HTR-8/SVneo (cell line): ENCODE results near the gene VAV3.

Experiments used
- DNase-seq: peaks from one replicate; pipeline ENCODE4 v3.0.0; 2011; ENCODE audit warnings: low spot score, mixed read lengths; ENCODE audit not compliant: insufficient read length
- FAIRE-seq: peaks from 2 replicates; lab custom pipeline; 2011; peaks lifted over from hg19 to GRCh38; lab: Jason Lieb, UNC

VAV3 gene

DNA sequence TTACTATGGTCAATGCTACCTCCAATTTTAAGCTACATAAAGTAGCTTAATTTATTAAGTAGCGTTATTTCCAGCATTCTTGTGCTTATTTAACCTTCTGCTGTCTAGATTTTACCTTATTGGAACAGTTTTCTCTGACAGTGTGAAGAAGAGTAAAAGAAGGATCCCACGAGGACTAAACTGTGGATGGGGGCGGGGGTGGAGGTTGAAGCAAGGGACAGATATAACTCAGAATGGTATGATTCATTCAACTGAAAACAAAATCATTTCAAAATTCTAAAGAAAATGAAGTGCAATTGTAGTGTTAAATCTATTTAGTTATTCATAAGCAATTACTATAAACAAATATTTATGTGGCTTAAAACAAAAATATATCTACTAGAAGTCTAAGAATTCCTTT, 11.5 kb upstream of the VAV3 start:
- DNase-seq = no peak
- FAIRE-seq = no peak

DNA sequence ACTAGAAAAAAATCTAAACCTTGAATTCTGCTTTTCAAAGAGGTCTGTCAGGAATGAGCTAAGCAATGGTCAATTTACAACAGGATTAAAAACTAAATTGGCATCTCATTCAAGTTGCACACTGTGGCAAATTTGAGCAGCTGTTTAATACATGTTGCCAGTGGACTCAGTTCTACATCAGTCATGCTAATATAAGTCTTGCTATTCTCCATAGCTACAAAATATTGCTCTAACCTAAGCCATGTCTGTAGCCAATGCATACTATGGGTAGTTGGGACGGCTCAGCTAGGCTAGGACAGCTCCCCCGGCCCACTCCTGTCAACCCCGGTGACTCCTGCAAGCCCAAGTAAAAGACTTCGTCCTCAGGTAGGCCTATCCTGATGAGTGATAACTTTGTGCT, 10.9 kb upstream of the VAV3 start:
- DNase-seq (no peak), FAIRE-seq (no peak)

DNA sequence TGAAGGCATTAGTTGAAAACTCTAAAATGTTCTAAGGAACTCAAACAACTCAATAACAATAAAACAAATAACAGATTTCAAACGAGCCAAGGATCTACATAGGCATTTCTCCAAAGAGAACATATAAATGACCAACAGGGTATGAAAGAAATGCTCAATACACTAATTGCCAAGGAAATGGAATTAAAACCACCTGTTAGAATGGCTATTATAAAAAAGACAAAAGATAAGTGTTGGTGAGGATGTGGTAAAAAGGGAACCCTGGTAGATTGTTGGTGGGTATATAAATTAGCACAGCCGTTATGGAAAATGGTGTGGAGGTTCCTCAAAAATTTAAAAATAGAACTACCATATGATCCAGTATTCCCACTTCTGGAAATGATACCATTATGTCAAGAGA, 9.1 kb upstream of the VAV3 start:
- no peak for DNase-seq
- FAIRE-seq = no peak

DNA sequence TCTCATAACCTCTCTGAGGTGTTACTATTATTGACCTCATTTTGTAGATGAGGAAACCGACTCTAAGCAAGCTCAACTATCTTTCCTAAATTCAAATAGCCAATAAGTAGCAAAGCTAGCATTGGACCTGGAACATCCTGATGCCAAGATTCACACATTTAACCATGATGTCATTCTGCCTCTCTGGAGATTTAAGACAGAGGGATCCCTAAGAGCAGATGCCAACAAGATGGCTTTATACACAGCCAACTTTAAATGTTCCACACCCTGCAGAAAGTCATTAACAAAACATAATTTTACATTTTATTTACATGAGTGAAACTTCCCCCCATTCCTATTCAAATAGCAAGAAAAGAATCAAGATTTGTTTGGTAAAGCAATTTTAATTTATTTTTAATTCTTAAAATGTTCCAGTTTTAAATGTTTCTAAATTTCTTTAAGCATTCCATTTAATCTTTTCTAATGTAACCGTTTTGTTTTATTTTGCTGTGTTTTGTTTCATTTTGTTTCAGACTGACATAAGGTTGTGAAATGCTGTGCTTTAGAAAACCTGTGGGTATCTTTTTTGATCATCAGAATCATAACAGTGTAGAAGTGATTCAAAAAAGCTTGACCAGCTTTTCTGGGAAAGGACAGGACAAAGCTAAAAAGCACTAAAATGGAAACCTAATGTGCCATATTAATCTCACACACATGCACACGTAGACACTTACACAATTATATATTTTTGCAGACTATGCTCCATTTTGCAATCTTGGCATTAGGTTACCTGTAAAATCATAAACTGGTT, 7.6 kb upstream of the VAV3 start:
- FAIRE-seq (no peak), DNase-seq (no peak)

DNA sequence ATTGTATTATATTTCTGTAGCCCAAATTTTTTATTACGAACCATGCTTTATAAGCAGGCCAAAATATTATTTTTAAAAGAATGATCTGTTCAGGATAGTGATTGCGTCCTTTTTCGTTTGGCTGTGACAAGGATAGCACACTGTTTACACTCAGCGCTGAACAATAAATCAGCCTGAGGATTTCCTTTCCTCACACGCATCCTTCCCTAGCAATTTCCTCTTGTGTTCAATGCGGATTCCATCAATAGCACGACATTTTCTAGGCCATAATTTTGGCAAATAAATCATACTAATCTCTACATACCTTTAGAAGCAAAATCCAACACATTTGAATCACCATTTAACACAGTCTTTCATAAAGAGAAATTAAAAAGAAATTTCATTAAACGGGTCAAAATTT, 1.6 kb upstream of the VAV3 start:
- FAIRE-seq (no peak), DNase-seq (no peak)

DNA sequence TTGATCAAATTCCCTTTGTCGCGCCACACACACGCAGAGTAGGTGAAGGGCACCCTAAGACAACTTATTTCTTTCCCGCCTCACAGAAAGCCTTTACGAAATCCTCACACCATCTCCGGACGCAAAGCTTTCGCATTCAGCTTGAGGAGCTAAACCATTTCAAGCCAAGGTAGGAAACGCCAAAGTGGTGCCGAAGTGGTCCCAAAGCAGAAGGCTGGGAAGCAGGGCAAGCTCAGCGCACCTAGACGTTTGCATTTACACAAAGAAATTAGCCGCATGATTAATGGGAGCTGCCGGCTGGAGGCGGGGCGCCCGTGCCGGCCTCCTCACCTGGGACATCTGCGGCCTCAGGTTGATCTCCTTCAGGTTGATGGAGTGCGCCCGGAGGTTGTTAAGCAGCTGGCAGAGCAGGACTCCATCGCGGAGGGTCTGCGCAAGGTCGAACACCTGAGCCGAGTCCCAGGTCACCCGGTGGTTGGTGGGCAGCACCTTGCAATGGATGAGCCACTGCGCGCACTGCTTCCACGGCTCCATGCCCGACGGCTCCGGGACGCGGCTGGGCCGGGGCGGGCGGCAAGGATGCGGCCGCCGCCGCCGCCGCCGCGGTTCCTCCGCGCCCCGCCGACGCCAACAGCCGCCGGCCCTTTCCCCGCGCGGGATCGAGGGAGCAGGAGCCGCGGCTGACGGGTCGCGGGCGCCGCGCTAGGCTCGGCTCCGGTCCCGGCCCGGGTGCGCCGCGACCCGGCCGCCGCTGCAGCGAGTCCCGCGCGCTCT, 457 bp downstream of the VAV3 start:
- no peak for FAIRE-seq
- no peak for DNase-seq

DNA sequence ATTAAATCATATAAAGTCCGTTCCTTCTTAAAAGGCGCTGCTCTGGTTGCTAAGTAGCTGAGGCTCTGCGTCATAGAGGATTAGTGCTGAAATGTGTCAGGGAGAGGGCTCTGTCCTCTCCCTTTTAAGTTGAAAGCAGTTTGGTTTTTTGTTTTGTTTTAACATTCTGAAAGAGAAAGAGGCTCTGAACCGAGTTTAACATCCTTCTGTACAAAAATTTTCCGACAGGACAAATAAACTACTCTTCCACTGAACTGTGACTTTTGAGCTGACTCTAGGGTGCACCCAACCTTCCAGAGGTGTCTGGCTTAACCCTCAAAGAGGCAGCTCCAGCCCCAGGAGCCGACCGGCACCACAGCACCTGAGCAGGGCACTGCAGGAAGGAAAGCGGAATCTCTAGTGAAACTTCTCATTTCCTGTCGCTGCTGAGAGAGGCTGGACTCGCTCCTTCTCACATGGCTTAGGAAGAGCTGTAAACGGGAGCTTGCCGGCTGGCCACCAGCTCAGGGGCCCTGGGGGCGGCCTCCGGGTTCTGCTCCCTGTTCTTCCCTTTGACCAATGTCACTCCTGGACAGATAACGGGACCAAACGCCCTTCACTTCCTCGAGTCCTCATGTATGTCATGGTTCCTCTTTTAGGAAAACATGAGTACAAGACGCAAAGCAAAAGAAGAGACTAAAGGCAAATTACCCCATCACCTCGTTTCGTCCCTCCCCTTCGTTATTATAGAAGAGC, 1.2 kb downstream of the VAV3 start:
- DNase-seq = no peak

DNA sequence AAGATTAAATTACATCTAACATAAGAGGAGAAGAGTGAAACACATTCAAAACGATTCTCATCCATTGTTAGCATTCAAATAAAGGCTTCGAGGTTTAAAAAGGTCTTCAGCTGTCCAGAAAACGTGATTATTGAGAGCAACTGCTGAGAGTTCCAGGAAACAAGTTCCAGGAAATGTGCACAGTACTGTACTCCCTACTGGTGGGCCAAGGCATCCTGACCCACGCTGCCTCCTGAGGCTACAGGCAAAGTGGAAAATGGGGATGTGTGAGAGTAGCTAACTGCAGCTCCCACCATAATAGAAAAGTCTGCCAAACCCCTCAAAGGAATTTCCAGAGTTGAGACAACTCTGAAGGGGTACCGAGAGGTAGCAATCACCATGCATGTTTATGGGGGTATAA, 2.0 kb downstream of the VAV3 start:
- DNase-seq (no peak), FAIRE-seq (no peak)

More for the DNA sequence above, 1.2 kb downstream of the VAV3 start:
- no peak for FAIRE-seq

DNA sequence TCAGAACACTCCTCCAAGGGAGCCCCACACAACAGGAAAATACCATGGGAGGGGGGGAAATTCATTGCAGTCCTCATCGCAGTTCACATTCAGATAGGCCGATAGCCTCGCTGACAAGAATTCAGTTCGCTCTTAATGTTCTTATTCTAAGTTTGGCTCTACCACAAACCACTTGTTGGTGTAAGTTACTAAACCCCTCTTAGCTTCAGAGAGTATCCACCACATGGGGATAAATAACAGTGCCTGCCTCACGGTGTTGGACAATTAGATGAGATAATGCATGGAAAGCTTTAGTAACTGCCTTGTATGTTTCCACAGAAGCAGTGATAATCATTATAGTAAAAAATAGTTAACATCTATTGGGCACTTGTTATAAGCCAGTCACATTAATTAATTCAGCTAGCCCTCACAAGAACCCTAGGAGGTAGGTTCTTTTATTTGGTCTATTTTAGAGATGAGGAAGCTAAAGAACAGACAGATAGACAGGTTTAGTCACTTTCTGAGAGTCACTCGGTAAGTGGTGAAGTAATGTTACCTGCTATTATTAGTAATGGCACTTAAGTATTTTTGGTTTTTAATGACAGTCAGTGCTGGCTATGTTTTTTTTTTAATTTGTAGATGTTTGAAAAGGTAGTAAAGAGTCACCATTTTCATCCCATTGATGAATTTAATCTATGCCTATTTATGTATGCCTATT, 10.1 kb downstream of the VAV3 start:
- FAIRE-seq (no peak), DNase-seq (no peak)

DNA sequence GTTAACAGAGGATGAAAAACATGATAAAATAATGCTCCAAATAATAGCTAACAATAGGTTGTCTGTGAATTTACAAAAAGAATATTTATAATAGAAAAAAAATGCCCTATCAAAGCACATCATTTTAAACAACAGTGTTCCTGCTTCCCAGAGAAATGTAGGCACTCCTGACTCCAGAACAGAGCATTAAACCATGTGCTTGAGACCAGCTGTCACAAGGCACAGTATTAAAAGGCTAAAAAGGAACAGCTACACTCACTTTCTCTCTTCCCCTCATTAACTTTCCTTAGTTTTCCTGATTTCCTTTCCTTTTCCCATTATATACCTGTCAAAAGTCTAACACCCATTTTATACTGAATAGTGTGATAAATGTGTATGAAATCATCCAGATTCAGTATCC, 10.9 kb downstream of the VAV3 start:
- FAIRE-seq (no peak), DNase-seq (no peak)

DNA sequence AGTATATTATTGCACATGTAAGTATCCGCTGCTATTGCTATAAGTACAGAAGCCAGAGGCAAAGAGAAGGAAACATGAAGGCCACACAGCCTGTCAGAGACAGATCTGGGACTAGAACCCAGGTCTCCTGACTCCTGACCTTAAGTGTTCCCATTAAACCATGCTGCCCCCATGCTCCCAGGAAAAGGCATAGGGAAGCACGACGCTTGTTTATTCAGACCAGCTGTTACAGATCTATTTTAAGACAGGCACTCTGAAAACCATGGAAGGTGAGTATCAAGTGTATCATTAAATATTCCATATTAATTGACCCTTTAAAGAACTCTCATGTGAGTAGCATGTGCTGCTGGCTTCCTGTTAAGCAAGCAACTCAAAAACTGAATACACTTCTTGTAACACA, 11.4 kb downstream of the VAV3 start:
- FAIRE-seq = no peak
- DNase-seq = no peak

DNA sequence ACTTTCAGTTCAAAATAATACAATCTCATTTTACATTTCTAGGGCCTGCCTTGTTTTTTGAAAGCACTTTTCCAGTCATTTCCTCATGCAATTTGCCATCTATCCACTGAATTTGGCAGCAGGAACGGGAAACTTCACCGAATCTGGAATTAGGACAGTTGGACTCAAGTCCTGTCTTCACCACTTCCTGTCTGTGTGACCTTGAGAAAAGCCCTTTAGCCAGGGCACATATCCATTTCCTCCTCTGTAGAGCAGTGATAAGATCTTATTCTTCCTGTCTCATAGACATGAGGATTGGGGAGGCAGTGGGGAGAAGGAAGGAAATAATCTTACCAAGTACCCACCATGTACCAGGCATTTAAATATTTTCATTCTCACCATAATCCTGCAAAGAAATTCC, 12.0 kb downstream of the VAV3 start:
- FAIRE-seq (no peak), DNase-seq (no peak)

DNA sequence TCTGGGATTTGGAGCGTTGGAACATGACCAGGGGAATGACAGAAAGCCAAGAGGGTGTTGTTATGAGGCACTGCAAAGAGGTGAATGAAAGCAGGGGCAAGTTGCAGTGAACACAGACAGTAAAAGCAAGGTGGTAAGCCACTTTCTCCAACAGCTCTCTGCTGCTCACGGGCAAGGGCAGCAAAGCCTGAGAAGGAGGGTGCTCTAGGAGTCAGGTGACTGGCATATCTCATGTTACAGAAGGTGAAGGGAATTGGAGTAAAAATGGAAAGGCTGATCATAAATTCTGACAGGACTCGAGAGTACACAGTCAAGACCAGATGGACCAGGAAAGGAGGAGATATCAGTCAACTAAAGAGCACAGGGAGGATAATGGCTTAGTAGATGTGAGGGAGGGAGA, 14.5 kb downstream of the VAV3 start:
- DNase-seq (no peak), FAIRE-seq (no peak)

DNA sequence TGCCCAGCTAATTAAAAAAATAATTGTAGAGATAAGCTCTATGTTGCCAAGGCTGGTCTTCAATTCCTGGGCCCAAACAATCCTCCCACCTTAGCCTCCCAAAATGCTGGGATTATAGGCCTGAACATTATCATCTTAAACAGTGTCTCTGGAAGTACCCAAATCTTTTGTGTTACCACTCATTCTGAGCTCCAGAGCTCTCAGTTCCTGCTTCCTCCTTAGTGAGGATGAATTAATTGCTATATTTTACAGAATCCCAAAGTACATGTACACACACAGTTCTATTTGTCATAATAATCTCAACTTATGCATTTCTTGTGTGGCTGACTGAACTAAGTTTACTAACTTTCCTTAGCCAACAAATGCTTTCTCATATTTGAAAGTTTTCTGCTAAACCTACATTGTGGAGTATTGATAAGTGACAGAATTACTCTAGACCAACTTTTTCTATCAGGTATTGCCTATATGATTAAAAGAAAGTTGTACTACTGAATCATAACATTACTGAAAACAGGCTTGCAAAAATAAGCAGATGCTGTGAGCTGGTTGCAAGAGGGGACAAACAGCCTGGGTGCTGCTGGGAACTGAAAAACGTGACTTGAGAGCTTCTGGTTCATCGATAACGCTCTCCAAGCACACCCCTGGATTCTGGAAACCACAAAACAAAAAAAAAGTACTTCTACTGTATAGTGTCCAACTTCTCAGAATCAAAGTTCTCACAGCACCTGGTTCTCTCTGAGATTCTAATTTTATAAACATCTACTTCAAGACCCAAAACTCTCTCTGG, 15.3 kb downstream of the VAV3 start:
- no peak for FAIRE-seq
- no peak for DNase-seq

DNA sequence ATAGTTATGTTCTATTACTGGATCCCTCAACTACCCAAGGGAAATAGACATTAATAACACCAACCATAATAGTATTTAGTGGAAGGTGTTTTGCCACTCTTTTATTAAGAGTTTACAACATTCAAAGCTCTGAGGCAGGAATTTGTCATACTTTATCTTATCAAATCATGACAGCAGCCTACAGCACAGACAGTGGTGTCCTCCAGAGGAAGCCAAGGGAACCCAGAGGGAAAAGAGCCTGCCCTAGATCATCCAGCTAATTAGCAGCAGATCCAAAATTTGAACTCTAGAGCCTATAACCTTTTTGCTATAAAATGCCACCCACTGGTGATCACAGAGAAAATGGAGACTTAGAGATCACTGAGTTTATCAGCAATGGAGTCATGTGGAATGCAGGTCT, 18.2 kb downstream of the VAV3 start:
- no peak for DNase-seq
- FAIRE-seq = no peak

DNA sequence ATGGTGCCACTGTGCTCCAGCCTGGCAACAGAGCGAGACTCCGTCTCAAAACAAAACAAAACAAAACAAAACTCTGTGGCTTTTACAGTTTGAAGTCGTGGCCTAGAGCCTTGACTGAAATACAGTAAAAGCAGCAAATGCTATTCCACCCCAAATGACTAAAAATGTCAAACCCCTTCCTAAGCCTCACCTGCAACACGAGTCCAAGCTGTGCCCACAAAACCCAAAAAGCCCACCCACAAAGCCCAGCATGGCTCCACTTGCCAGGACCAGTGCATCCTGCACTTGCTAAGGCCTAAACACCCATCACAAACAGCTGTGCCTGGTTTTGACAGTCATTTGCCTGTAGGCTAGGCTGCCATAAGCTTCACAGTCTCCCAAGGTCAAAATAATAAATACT, 21.3 kb downstream of the VAV3 start:
- no peak for FAIRE-seq
- no peak for DNase-seq

DNA sequence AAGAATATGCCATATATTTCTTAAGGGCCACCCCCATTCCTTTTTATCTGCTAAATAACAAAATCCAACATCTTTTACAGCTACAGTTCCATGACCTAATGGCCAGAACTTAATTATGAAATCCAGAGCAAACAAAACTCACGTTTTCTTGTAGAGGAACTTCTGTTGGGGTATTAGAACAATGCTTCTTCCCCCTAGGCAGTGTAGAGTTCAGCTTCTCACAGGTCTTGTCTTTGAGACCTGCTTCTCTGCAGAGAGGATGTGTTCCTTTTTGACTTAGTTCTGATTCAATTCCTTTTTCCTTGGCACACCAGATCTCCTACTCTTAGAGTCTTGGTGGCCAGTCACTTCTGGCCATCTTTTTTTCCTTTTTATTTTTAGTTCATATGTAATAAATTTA, 22.2 kb downstream of the VAV3 start:
- no peak for DNase-seq
- FAIRE-seq = no peak

DNA sequence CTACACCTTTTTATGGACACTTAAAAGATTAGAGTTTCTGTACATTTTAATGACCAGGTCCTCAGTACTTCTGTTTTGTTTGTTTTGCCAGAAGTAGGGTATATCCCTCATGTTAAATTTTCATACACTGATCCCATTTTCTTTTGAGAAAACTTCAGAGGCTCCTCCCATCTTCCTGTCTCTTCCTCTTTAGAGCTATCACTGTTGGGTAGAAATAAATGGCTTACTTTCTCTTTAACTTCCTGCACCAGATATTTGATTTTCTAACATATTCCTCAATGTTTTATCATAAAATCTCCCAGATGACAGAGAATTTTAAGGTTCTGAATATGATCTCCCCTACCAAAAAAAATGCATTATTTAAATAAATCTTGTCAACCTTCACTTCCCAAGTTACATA, 23.4 kb downstream of the VAV3 start:
- no peak for FAIRE-seq
- no peak for DNase-seq

DNA sequence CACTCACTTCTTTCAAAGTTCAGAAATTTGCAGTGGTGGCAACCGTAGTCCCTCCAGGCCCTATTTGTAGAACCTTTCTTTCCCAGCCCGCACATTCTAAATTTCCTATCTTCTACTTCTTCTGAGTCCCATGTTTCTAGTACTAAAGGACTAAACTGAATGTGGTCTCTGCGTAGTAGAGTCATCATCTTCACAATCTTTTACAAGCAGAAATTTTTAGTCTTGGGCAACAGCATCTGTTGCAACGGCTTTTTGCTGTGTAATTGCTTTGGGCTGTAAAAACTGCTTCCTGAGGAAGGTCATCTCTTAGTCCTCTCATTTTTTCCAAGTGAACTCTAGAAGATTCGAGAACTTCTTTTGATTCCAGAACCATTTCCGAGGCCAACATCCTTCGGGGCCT, 23.9 kb downstream of the VAV3 start:
- no peak for FAIRE-seq
- DNase-seq = no peak

DNA sequence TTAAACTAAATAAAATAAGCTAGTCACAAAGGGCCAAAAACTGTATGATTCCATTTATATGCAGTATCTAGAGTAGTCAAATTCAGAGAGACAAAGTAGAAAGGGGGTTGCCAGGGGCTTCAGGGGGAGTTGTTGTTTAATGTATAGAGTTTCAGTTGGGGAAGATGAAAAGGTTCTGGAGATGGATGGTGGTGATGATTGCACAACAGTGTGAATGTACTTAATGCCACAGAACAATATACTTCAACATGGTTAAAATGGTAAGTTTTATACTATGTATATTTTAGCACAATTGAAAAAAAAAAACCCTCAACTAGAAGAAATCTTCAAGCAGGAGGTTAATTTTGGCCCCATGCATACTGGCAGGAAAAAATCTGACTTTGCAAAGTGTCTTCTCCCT, 24.3 kb downstream of the VAV3 start:
- no peak for DNase-seq
- no peak for FAIRE-seq
